ENCODE results near the gene RHCG. TPM values are rescaled to one million over a fixed set of nuclear protein-coding genes. Genes with fewer than 3 reads are reported as not detected.

Gene RHCG
- total RNA-seq, 1 experiment from 2014 or later, result 0.28 TPM

GRCh38 chr15:89479173-89479572 lies 17.2 kb downstream of the RHCG start:
- H2BK120ac ChIP-seq (ENCODE audit: low read depth, low read length, poor library complexity, severe bottlenecking), result no peak overlapping the region
- H2BK5ac ChIP-seq (ENCODE audit: insufficient read length, low read length), result no peak overlapping the region
- no peak overlapping the region for H2BK12ac ChIP-seq (ENCODE audit: insufficient read length, low read depth, low read length)
- H3K79me1 ChIP-seq (ENCODE audit: insufficient read depth, low read depth, low read length, poor library complexity, severe bottlenecking), result no peaks in the 10 kb centered on the region
- H3T11ph ChIP-seq (ENCODE audit: low read length), result no peak overlapping the region
- no peak overlapping the region for H3K4me3 Mint-ChIP-seq
- peaks cover 56% of the 10 kb centered on the region for H3K27me3 Mint-ChIP-seq (ENCODE audit: low read depth)
- H2AFZ ChIP-seq (ENCODE audit: low read length), result no peak overlapping the region
- no CpG with 5 or more reads among the region's 7 CpGs for WGBS (ENCODE audit: extremely low coverage, insufficient read length, low lambda C conversion rate)
- no peak overlapping the region for H4K91ac ChIP-seq (ENCODE audit: insufficient read length, low read depth, low read length)
- H3K9me3 ChIP-seq (ENCODE audit: control insufficient read depth, low read depth, low read length), result no peaks in the 10 kb centered on the region
- no peak overlapping the region for H3K18ac ChIP-seq (ENCODE audit: insufficient read length, low read depth, low read length)
- no peak overlapping the region for H3K27ac Mint-ChIP-seq
- no peaks in the 10 kb centered on the region for H3K4me1 Mint-ChIP-seq
- H3K36me3 Mint-ChIP-seq (ENCODE audit: insufficient read depth in 1 of 3, low read depth in 3 of 3), result no peaks in the 10 kb centered on the region
- no peak overlapping the region for H2AK5ac ChIP-seq (ENCODE audit: insufficient read length, low read length)
- no peak overlapping the region for H3K4me2 ChIP-seq (ENCODE audit: insufficient read depth, insufficient read length, low read length)
- no peak overlapping the region for H4K8ac ChIP-seq (replicated peaks; ENCODE audit: insufficient read length, low read depth, low read length)
- H3K4me1 ChIP-seq (ENCODE audit: insufficient read depth, low read length), result no peaks in the 10 kb centered on the region
- no peak overlapping the region for H4K5ac ChIP-seq (ENCODE audit: insufficient read length, low read depth, low read length)
- no peak overlapping the region for H3K4ac ChIP-seq (ENCODE audit: low read depth, low read length)
- H3K23ac ChIP-seq (ENCODE audit: insufficient read length, low read depth, low read length), result no peak overlapping the region
- no peak overlapping the region for H3K27ac ChIP-seq (ENCODE audit: insufficient read length, low read depth, low read length)
- H2BK20ac ChIP-seq (ENCODE audit: low read depth, low read length, poor library complexity, severe bottlenecking), result no peak overlapping the region
- H3K23me2 ChIP-seq (ENCODE audit: insufficient read length, low read depth, low read length, poor library complexity, severe bottlenecking), result no peaks in the 10 kb centered on the region
- H3K79me2 ChIP-seq (ENCODE audit: insufficient read depth, low read length), result no peaks in the 10 kb centered on the region
- no peak overlapping the region for H3K56ac ChIP-seq (ENCODE audit: insufficient read length, low read depth, low read length)
- no peak overlapping the region for H3K9ac ChIP-seq (ENCODE audit: extremely low read depth, insufficient read length, low read length)
- no peaks in the 10 kb centered on the region; the same call in 1 of the 2 replicates for H3K27me3 ChIP-seq (ENCODE audit: insufficient read depth, low read length)
- H3K14ac ChIP-seq (ENCODE audit: insufficient read depth, low read length), result no peak overlapping the region
- no peak for DNase-seq
- H4K20me1 ChIP-seq (ENCODE audit: control insufficient read depth, insufficient read depth, insufficient read length), result no peaks in the 10 kb centered on the region
- H2BK15ac ChIP-seq (ENCODE audit: low read depth, low read length), result no peak overlapping the region
- no peak for TF ChIP-seq CTCF (conservative IDR thresholded peaks at IDR 0.05)
- no peaks in the 10 kb centered on the region for H3K9me3 Mint-ChIP-seq

Data from H9 (cell line).